HCT116 (cell line): ENCODE data around the gene SLC27A5. TPM values are rescaled to one million over a fixed set of nuclear protein-coding genes. Genes with fewer than 3 reads are reported as not detected.
"Not testable (repeated sequence)": the region's sequence is repeated elsewhere in the genome, so short reads cannot be mapped to it uniquely, and the experiment has no call there.

ENCODE experiments used
- ATAC-seq: fragments of 200-7000 bp; cut with Tn5 transposase; 2 replicates; pipeline ENCODE4 v1.9.1; 2020; ENCODE audit warnings: mild to moderate bottlenecking, moderate library complexity
- BruUV-seq: library from RNA; stranded (reverse); fragments of 400-500 nt; replicated peaks from 2 replicates; lab custom pipeline; 2021; lab: Mats Ljungman, UMichigan
- CTCF ChIA-PET: fragments of 300-600 bp; sonication (Branson Sonifier 250); formaldehyde crosslinking; loops from one replicate; lab custom pipeline; 2021; ENCODE audit warnings: antibody characterized with exemption; lab: Charles Lee
- POLR2A ChIA-PET: fragments of 300-600, 350-600 bp; sonication (Branson Sonifier 250); formaldehyde crosslinking; loops from one replicate; lab custom pipeline; 2021; ENCODE audit warnings: antibody characterized with exemption; lab: Charles Lee
- RAD21 ChIA-PET, 2 experiments: fragments of 300-600 bp; sonication (Branson Sonifier 250); formaldehyde crosslinking; loops; one replicate each; lab custom pipeline; 2023; ENCODE audit warnings: low total read pairs in 2 of 2; ENCODE audit not compliant: uncharacterized antibody in 2 of 2, unreplicated experiment in 2 of 2, low non-redundant PET in 1 of 2; lab: Charles Lee
- DNase-seq: peaks from one replicate; pipeline ENCODE4 v3.0.0-alpha.2; 2010; ENCODE audit warnings: low read depth, low spot score
- H2AFZ ChIP-seq: fragments of 200-600 bp; shearing (Covaris generic), sonication (generic); 2 replicates; pipeline ENCODE4 v1.6.1; 2017; ENCODE audit warnings: low read depth, mixed run types, mixed read lengths, antibody characterized with exemption, low read length; ENCODE audit not compliant: poor library complexity, severe bottlenecking
- H3K27ac ChIP-seq: 2 replicates; pipeline ENCODE4 v1.5.1; 2012; ENCODE audit warnings: low read depth, low read length
- H3K27me3 ChIP-seq: fragments of 200-600 bp; sonication (generic); 2 replicates; pipeline ENCODE4 v1.6.1; 2016; ENCODE audit warnings: mixed run types, low read length, mixed read lengths; ENCODE audit not compliant: insufficient read depth
- H3K36me3 ChIP-seq, 2 experiments: fragments of 200-500 bp in 1 of 2; fragments of 200-600 bp in 1 of 2; sonication (Bioruptor generic) in 1 of 2; sonication (generic) in 1 of 2; 2 replicates each; pipeline versions ENCODE4 v1.5.1 to v1.6.1; 2014 to 2016; ENCODE audit warnings: low read length in 2 of 2, inconsistent platforms in 1 of 2, mixed read lengths in 1 of 2, mixed run types in 1 of 2; ENCODE audit not compliant: insufficient read depth in 2 of 2, control insufficient read depth in 1 of 2
- H3K4me1 ChIP-seq, 2 experiments: fragments of 200-600 bp in 1 of 2; sonication (generic) in 1 of 2; 2 replicates each; pipeline versions ENCODE4 v1.5.1 to v1.6.1; 2012 to 2017; ENCODE audit warnings: low read length in 2 of 2, inconsistent platforms in 1 of 2, mild to moderate bottlenecking in 1 of 2, mixed read lengths in 1 of 2, mixed run types in 1 of 2, moderate library complexity in 1 of 2; ENCODE audit not compliant: insufficient read depth in 2 of 2, control insufficient read depth in 1 of 2
- H3K4me2 ChIP-seq: fragments of 200-600 bp; sonication (generic); 2 replicates; pipeline ENCODE4 v1.6.1; 2017; ENCODE audit warnings: mixed run types, low read length, mixed read lengths
- H3K4me3 ChIP-seq, 2 experiments: fragments of 200-600 bp in 1 of 2; sonication (generic) in 1 of 2; replicated peaks in 1 of 2; 2 replicates each; pipeline ENCODE4 v1.5.1; 2011 to 2016; ENCODE audit warnings: low read length in 2 of 2, control low read depth in 1 of 2, low read depth in 1 of 2, mild to moderate bottlenecking in 1 of 2, mixed read lengths in 1 of 2, mixed run types in 1 of 2
- H3K79me2 ChIP-seq: fragments of 200-600 bp; sonication (generic); 2 replicates; pipeline ENCODE4 v1.6.1; 2017; ENCODE audit warnings: mild to moderate bottlenecking, mixed run types, low read length, moderate library complexity, mixed read lengths; ENCODE audit not compliant: insufficient read depth
- H3K9ac ChIP-seq: fragments of 200-600 bp; sonication (generic); 2 replicates; pipeline ENCODE4 v1.6.1; 2016; ENCODE audit warnings: low read length, mixed read lengths
- H3K9me2 ChIP-seq: fragments of 200-600 bp; sonication (generic), shearing (Covaris generic); 2 replicates; pipeline ENCODE4 v1.6.1; 2017; ENCODE audit warnings: mixed run types, mild to moderate bottlenecking, moderate library complexity; ENCODE audit not compliant: insufficient read depth
- H3K9me3 ChIP-seq, 2 experiments: fragments of 200-500 bp in 1 of 2; fragments of 200-600 bp in 1 of 2; sonication (Bioruptor generic) in 1 of 2; sonication (generic) in 1 of 2; 2 replicates each; pipeline ENCODE4 v1.6.1; 2014 to 2017; ENCODE audit warnings: low read length in 2 of 2, mixed read lengths in 2 of 2, inconsistent platforms in 1 of 2, low read depth in 1 of 2, mild to moderate bottlenecking in 1 of 2, mixed run types in 1 of 2, moderate library complexity in 1 of 2; ENCODE audit not compliant: control insufficient read depth in 1 of 2, insufficient read depth in 1 of 2
- H4K20me1 ChIP-seq: fragments of 200-600 bp; sonication (generic), shearing (Covaris generic); 2 replicates; pipeline ENCODE4 v1.6.1; 2017; ENCODE audit warnings: mixed run types, mild to moderate bottlenecking, moderate library complexity; ENCODE audit not compliant: insufficient read depth
- ATF3 ChIP-seq: IDR thresholded peaks from 2 replicates; pipeline ENCODE4 v1.6.1; 2012
- CBX3 ChIP-seq: IDR thresholded peaks from 2 replicates; pipeline ENCODE4 v1.6.1; 2012; ENCODE audit warnings: low read depth
- EGR1 ChIP-seq: IDR thresholded peaks from 2 replicates; pipeline ENCODE4 v1.6.1; 2012; ENCODE audit warnings: low read depth
- ELF1 ChIP-seq: IDR thresholded peaks from 2 replicates; pipeline ENCODE4 v1.6.1; 2012; ENCODE audit warnings: low read depth, borderline replicate concordance
- EZH2 ChIP-seq: fragments of 200-600 bp; sonication (generic); IDR thresholded peaks from 2 replicates; pipeline ENCODE4 v1.6.1; 2017; ENCODE audit warnings: antibody characterized with exemption, mixed run types
- EZH2phosphoT487 ChIP-seq: fragments of 200-600 bp; IDR thresholded peaks from 2 replicates; pipeline ENCODE4 v1.6.1; 2018; ENCODE audit warnings: antibody characterized with exemption, borderline replicate concordance
- FOSL1 ChIP-seq: IDR thresholded peaks from 2 replicates; pipeline ENCODE4 v1.6.1; 2012; ENCODE audit warnings: low read depth
- MAX ChIP-seq: IDR thresholded peaks from 2 replicates; pipeline ENCODE4 v1.6.1; 2012
- RAD21 ChIP-seq: IDR thresholded peaks from 2 replicates; pipeline ENCODE4 v1.6.1; 2012; ENCODE audit warnings: low read depth, mild to moderate bottlenecking
- SIN3A ChIP-seq: IDR thresholded peaks from 2 replicates; pipeline ENCODE4 v1.6.1; 2012; ENCODE audit warnings: low read depth
- SP1 ChIP-seq: IDR thresholded peaks from 2 replicates; pipeline ENCODE4 v1.6.1; 2012; ENCODE audit warnings: low read depth
- TCF7L2 ChIP-seq: IDR thresholded peaks from 2 replicates; pipeline ENCODE4 v1.7.0; 2011; ENCODE audit warnings: borderline replicate concordance, inconsistent platforms; ENCODE audit not compliant: insufficient read depth, insufficient read length; ENCODE audit errors: extremely low read depth
- YY1 ChIP-seq: IDR thresholded peaks from 2 replicates; pipeline ENCODE4 v1.6.1; 2011; ENCODE audit warnings: low read length, low read depth, moderate library complexity, mild to moderate bottlenecking; ENCODE audit not compliant: insufficient replicate concordance; ENCODE audit errors: extremely low read depth
- intact Hi-C: fragments of 100-400 bp; cut with micrococcal nuclease; formaldehyde crosslinking; loops from 2 replicates; pipeline ENCODE4 v1.10.0; 2022
- total RNA-seq: library from RNA; stranded (reverse); gene quantifications from one replicate; pipeline ENCODE4 v1.2.1, GENCODE V29; 2021; ENCODE audit not compliant: unreplicated experiment

Gene SLC27A5
- total RNA-seq, 1 experiment from 2014 or later: 27.1 TPM

GRCh38 chr19:58471736-58472135 lies 40.1 kb downstream of the SLC27A5 start (continued):
- no peak for TF ChIP-seq CBX3
- TF ChIP-seq SIN3A: no peak

- H2AFZ ChIP-seq, H3K27me3 ChIP-seq, BruUV-seq, H3K27ac ChIP-seq, H3K9me2 ChIP-seq, H3K9ac ChIP-seq, ATAC-seq, H3K4me2 ChIP-seq, POLR2A ChIA-PET, RAD21 ChIA-PET, H3K4me3 ChIP-seq, H4K20me1 ChIP-seq, DNase-seq, intact Hi-C loops, CTCF ChIA-PET, H3K9me3 ChIP-seq: not testable (repeated sequence)
- peaks cover 11 to 25% of the 10 kb centered on the region in 2 experiments for H3K4me1 ChIP-seq
- H3K36me3 ChIP-seq: peaks cover 12 to 14% of the 10 kb centered on the region in 2 experiments; a peak in 3 of 4 replicates
- H3K79me2 ChIP-seq: peaks cover 16% of the 10 kb centered on the region; the same call in 1 of the 2 replicates
These were observed 40.8 kb downstream of the SLC27A5 start for GRCh38 chr19:58470837-58471543.

GRCh38 chr19:58469241-58470013 lies 42.4 kb downstream of the SLC27A5 start:
- BruUV-seq: no TSS peak
- no peaks in the 10 kb centered on the region for H3K9me2 ChIP-seq
- H3K4me1 ChIP-seq: peaks cover 2 to 12% of the 10 kb centered on the region in 2 experiments; a peak in 2 of 4 replicates
- no peak overlapping the region for H3K9ac ChIP-seq
- H3K27me3 ChIP-seq: no peaks in the 10 kb centered on the region
- ATAC-seq: no peak
- no peak overlapping the region for H2AFZ ChIP-seq
- peaks cover 12 to 14% of the 10 kb centered on the region in 2 experiments; a peak in 3 of 4 replicates for H3K36me3 ChIP-seq
- H3K79me2 ChIP-seq: peaks cover 16% of the 10 kb centered on the region; the same call in 1 of the 2 replicates
- no peak overlapping the region for H3K27ac ChIP-seq
- no peak overlapping the region for H3K4me2 ChIP-seq
- no peak overlapping the region for H3K4me3 ChIP-seq
- no peaks in the 10 kb centered on the region for H4K20me1 ChIP-seq
- H3K9me3 ChIP-seq: no peaks in the 10 kb centered on the region
- RAD21 ChIA-PET: no interaction called here
- intact Hi-C loops: no loop called here
- DNase-seq: no peak
- POLR2A ChIA-PET: no interaction called here
- CTCF ChIA-PET: interaction anchor here (1.6 kb wide), 1 partner anchor 50 kb away, joined by 4 read pairs; the partner anchor contains the start of gene ZBTB45
- TF ChIP-seq FOSL1 (no peak), YY1 (no peak), TCF7L2 (no peak), SP1 (no peak), ATF3 (no peak), EZH2phosphoT487 (no peak), ELF1 (no peak), EZH2 (no peak), MAX (no peak), RAD21 (no peak), EGR1 (no peak), CBX3 (no peak)
